HepG2 (cell line): ENCODE measurements around the gene TBC1D5.

Experiments
- CREM ChIP-seq, 2 experiments: sonication (generic) in 1 of 2; formaldehyde crosslinking in 1 of 2; IDR thresholded peaks; 2 replicates each; pipeline versions ENCODE4 v1.4.0 to v1.6.1; 2016 to 2020; ENCODE audit warnings: antibody characterized with exemption in 1 of 2, mild to moderate bottlenecking in 1 of 2, missing genetic modification reagents in 1 of 2
- MAFK ChIP-seq, 2 experiments: IDR thresholded peaks in 1 of 2; conservative IDR thresholded peaks in 1 of 2; 2 replicates each; pipeline ENCODE4 v1.6.1; 2011; ENCODE audit warnings: improper control_type of control experiment in 2 of 2, low read length in 2 of 2
- NFE2 ChIP-seq: sonication (generic); formaldehyde crosslinking; IDR thresholded peaks from 2 replicates; pipeline ENCODE4 v1.4.0; 2020; ENCODE audit warnings: missing genetic modification reagents
- NFRKB ChIP-seq: fragments of 450-650 bp; IDR thresholded peaks from 2 replicates; pipeline ENCODE4 v1.6.1; 2017
- SIX4 ChIP-seq: sonication (generic); formaldehyde crosslinking; IDR thresholded peaks from 2 replicates; pipeline ENCODE4 v1.4.0; 2020; ENCODE audit warnings: missing genetic modification reagents
- ZBTB37 ChIP-seq: sonication (generic); formaldehyde crosslinking; IDR thresholded peaks from 2 replicates; pipeline ENCODE4 v1.4.0; 2020; ENCODE audit warnings: mild to moderate bottlenecking, missing genetic modification reagents
- ZNF12 ChIP-seq: sonication (generic); formaldehyde crosslinking; IDR thresholded peaks from 2 replicates; pipeline ENCODE4 v1.5.0; 2020; ENCODE audit warnings: missing genetic modification reagents

- TF ChIP-seq MAFK (conservative IDR thresholded peaks at IDR 0.05 in 1 of 2, IDR thresholded peaks at IDR 0.05 in 1 of 2; ENCODE audit: low read length in 2 of 2) (no peak), ZBTB37 (CRISPR knock-in tag) (no peak), CREM (IDR thresholded peaks at IDR 0.05) (no peak), CREM (CRISPR knock-in tag; IDR thresholded peaks at IDR 0.05) (no peak), SIX4 (CRISPR knock-in tag) (no peak), NFE2 (no peak), ZNF12 (no peak), NFRKB (no peak)
Measured at GRCh38 chr3:17132286-17133115, 609.9 kb downstream of the TBC1D5 start.
